Measurements from ENCODE around the gene PPOX. TPM values are rescaled to one million over a fixed set of nuclear protein-coding genes. Genes with fewer than 3 reads are reported as not detected.

The PPOX gene
- polyA plus RNA-seq, 1 experiment = 29.7 TPM

DNA sequence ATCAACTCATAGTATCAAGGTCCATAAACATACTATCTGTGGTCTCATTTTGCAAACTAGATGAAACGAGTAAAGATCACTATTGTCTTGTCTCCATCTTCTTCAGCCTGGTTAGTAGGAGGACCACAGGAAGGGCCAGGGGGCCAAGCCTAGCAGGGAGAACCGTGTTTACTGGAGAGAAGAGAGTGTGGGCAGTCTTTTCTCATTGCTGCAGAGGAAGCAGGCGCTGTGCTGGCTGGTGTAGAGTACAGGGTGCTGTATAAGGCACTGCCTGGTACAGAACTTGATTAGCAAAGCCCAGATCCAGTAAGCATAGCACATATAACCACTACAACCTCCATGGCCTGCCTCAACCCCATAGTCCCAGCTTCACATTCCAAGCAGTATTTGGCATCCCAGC is 21.1 kb downstream of the PPOX start:
- no peaks in the 10 kb centered on the region for H3K27me3 ChIP-seq (ENCODE audit: control insufficient read depth, insufficient read depth, low read length)
- ChIA-PET POLR2A (interaction anchor here (0.6 kb wide), 1 partner anchor 34 kb away, joined by 3 read pairs; the partner anchor contains the start of gene UFC1), CTCF (interaction anchor here (0.7 kb wide), 1 partner anchor 23 kb away, joined by 4 read pairs; no protein-coding TSS in a partner anchor)
- peaks cover 13% of the 10 kb centered on the region; the same call in 1 of the 2 replicates for H3K36me3 ChIP-seq (ENCODE audit: control insufficient read depth, insufficient read depth, low read length)
- TF ChIP-seq CTCF (IDR thresholded peaks at IDR 0.05; ENCODE audit: insufficient read depth, low read depth, low read length) = no peak
- no peak for DNase-seq (ENCODE audit: low read depth)
- no peak overlapping the region for H3K4me3 ChIP-seq (ENCODE audit: low read depth, low read length)

GRCh38 chr1:161188381-161188780 is 22.2 kb downstream of the PPOX start:
- DNase-seq (ENCODE audit: low read depth) = no peak
- ChIA-PET POLR2A (no interaction called here), CTCF (no interaction called here)
- no peak for TF ChIP-seq CTCF (IDR thresholded peaks at IDR 0.05; ENCODE audit: insufficient read depth, low read depth, low read length)
- Histone ChIP-seq H3K36me3 (ENCODE audit: control insufficient read depth, insufficient read depth, low read length) (peaks cover 15% of the 10 kb centered on the region; the same call in 1 of the 2 replicates), H3K4me3 (ENCODE audit: low read depth, low read length) (no peak overlapping the region), H3K27me3 (ENCODE audit: control insufficient read depth, insufficient read depth, low read length) (no peaks in the 10 kb centered on the region)

- CTCF ChIA-PET = interaction anchor here (6.1 kb wide), 1 partner anchor 35 kb away, joined by 49 read pairs; the partner anchor contains the start of genes APOA2 and TOMM40L
- no peak for TF ChIP-seq CTCF (IDR thresholded peaks at IDR 0.05; ENCODE audit: insufficient read depth, low read depth, low read length)
- no peak for DNase-seq (ENCODE audit: low read depth)
- Histone ChIP-seq H3K27me3 (ENCODE audit: control insufficient read depth, insufficient read depth, low read length) (no peaks in the 10 kb centered on the region), H3K36me3 (ENCODE audit: control insufficient read depth, insufficient read depth, low read length) (peaks cover 15% of the 10 kb centered on the region; the same call in 1 of the 2 replicates), H3K4me3 (ENCODE audit: low read depth, low read length) (no peak overlapping the region)
- POLR2A ChIA-PET = no interaction called here
Measured at GRCh38 chr1:161189036-161189435, 22.8 kb downstream of the PPOX start.

- no peak for DNase-seq (ENCODE audit: low read depth)
- H3K36me3 ChIP-seq (ENCODE audit: control insufficient read depth, insufficient read depth, low read length) = peaks cover 18% of the 10 kb centered on the region
- POLR2A ChIA-PET = no interaction called here
- CTCF ChIA-PET = interaction anchor here (0.7 to 6.1 kb wide), 11 partner anchors 9 to 192 kb away, joined by 3 to 49 read pairs (median 8); partner anchors contain the start of genes APOA2, NDUFS2 and TOMM40L
- TF ChIP-seq CTCF (IDR thresholded peaks at IDR 0.05; ENCODE audit: insufficient read depth, low read depth, low read length) = no peak
- no peaks in the 10 kb centered on the region for H3K27me3 ChIP-seq (ENCODE audit: control insufficient read depth, insufficient read depth, low read length)
- no peak overlapping the region for H3K4me3 ChIP-seq (ENCODE audit: low read depth, low read length)
Measured at GRCh38 chr1:161190962-161191521, 24.8 kb downstream of the PPOX start.

DNA sequence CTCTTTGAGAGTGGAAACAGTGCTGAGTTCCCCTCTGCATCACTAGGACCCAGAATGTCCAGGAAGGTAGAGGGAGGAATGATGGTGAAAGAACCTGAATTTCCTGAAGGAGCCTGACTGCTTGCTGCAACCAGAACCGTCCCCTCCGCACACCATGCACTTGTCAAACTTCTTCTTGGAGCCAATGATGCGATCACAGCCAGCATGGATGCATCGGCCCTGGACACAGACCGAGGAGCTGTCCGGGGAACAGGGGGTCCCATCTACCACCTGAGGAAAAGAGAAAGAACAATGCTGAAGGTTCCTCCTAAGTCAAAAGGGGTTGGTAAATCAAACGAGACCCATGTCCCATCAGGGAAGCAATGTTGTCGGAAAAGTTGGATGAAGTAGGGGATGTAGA is 25.7 kb downstream of the PPOX start:
- ChIA-PET CTCF (interaction anchor here (0.7 to 6.1 kb wide), 20 partner anchors 10 to 198 kb away, joined by 3 to 49 read pairs (median 4); partner anchors contain the start of genes APOA2, NDUFS2, PPOX and TOMM40L), POLR2A (no interaction called here)
- Histone ChIP-seq H3K27me3 (ENCODE audit: control insufficient read depth, insufficient read depth, low read length) (no peaks in the 10 kb centered on the region), H3K4me3 (ENCODE audit: low read depth, low read length) (no peak overlapping the region), H3K36me3 (ENCODE audit: control insufficient read depth, insufficient read depth, low read length) (peaks cover 18% of the 10 kb centered on the region)
- DNase-seq (ENCODE audit: low read depth) = no peak
- no peak for TF ChIP-seq CTCF (IDR thresholded peaks at IDR 0.05; ENCODE audit: insufficient read depth, low read depth, low read length)
